DMS79 (cell line): ENCODE data around the gene MYO10.
"Not testable (repeated sequence)": the region's sequence is repeated elsewhere in the genome, so short reads cannot be mapped to it uniquely, and the experiment has no call there.

Experiments
- DNase-seq: peaks from one replicate; lab custom pipeline; 2025; lab: John Stamatoyannopoulos, UW

MYO10 gene

DNA sequence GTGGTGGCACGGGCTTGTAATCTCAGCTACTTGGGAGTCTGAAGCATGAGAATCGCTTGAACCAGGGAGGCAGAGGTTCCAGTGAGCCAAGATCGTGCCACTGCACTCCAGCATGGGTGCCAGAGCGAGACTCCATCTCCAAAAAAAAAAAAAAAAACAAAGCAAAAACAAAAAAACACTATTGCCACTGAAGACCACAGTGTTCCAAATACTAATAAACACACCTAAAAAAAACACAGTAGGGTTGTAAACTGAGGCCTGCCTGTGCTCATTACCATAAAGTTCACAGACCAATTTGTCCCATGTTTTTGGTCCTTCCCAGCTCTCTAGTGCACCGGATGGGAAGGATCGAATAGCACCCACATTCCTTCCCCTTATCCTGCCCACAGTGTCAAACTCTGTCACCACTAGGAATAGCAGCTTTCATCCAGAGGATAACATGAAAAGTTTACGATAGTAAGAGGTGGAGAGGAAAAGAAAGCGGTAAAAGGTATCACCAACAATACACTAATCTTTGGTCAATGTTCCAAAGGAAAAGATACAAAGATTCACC lies 49.2 kb downstream of the MYO10 start:
- no peak for DNase-seq

DNA sequence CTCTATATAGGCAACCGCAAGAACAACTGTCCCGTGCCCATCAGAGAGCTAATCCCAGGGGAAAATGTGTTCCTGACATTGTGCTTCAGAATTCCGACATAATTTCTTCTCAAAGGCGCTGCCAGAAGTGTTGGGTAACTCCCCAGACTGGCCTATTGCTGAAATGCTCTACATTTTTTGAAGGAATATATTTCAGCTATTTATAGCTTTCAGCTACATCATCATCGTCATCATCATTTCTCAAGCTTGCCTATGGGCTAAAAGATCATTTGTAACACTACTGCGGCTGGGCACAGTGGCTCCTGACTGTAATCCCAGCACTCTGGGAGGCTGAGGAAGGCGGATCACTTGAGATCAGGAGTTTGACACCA lies 49.7 kb downstream of the MYO10 start:
- no peak for DNase-seq

DNA sequence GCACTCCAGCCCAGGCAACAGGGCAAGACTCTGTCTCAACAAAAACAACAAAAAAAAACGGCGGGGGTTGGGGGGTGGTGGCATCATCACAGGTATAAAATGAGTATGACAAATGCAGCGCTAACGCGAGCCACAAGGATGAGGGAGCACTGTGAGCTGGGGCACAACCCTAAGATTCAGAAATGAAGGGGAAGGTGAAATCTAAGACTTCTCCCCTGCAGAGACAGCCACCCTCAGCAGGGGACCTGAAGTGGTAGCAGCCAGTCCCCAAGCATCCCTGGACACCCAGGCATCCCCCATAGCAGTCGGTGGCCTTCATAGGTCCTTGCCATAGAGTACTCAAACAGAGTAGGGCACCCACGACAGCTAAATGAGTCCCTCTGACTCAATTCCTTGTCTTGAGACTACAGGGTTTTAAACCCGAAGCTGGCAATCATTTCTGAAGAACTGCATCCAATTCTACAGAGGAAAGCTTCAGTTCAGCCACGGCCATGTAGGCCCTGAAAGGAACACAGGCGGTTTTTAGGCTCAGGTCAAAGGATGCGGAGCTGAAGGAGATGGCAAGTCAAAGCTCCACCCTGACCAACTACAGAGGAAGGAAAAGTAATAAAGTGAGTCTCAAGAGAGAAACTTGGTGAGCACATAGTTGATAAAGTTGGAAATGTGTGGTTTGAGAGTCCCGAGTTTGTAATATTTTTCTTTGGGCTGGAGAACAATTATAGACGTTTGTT lies 50.3 kb downstream of the MYO10 start:
- no peak for DNase-seq

DNA sequence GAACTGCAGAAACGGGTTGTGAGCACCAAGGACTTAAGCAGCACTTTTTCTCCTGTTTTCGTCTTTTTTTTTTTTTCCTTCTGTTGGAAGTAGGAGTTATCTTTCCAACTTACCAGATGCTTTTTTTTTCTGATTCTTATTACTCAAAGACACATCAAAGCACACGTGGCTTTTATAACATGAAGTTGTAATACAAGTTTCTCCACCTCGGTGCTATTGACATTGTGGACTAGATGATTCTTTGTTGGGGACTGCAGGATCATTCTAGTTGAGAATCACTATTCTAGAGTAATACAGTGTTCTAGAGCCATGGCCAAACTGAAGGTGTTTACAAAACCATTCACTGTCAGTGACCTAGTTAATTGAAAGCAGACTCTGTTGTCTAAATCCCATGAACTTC lies 51.5 kb downstream of the MYO10 start:
- DNase-seq: no peak

DNA sequence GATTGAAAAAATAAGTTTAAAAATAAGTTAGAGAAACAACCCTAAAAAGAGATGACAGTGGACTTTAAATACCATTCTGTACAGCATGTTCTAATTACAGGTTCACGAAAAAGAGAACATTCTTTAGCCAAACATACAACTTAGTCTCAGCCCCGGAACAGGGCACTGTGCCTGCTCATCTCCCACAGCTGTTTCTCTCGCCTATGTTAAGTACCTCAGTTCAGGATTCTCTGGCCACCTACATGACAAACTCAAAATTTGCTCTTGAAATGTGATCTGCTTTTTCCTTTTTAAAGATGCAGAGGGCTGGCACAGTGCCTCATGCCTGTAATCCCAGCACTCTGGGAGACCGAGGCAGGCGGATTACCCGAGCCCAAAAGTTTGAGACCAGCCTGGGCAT lies 52.3 kb downstream of the MYO10 start:
- DNase-seq: no peak

DNA sequence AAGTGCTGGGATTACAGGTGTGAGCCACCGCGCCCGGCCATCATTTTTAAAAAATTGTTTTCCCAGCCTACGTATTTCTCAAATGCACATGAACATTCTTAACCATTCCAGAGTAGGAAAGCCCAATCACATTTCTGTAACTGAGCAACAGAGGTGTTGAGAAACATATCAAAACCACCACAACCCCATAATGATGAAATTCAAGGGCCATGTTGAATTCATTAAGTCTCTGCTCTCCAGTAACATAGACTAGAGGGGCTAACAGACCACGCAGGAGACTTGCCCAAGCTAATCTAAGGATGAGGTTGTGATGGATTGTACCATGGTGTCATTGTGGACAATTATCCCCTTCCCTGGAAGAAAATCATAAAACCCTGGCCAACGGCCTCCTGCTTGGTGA lies 52.9 kb downstream of the MYO10 start:
- DNase-seq: no peak

DNA sequence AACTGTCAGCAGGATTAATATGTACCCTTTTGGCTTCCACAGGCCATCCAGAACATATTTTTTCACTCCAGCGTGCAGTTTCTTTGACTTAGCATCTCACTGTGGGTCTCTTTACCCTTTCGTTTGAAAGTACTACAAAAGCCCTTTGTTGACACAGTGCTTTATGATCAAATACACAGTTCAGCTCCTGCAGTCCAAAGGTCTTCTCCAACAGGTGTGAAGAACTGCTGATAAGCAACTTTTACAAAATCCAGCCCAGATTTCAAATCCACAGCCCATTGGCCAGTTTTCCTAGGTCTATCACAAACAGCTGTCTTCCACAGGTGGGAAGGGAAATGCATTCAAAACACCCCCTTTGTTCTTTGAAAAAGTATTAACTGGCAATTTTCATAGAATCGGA lies 54.8 kb downstream of the MYO10 start:
- DNase-seq: no peak

DNA sequence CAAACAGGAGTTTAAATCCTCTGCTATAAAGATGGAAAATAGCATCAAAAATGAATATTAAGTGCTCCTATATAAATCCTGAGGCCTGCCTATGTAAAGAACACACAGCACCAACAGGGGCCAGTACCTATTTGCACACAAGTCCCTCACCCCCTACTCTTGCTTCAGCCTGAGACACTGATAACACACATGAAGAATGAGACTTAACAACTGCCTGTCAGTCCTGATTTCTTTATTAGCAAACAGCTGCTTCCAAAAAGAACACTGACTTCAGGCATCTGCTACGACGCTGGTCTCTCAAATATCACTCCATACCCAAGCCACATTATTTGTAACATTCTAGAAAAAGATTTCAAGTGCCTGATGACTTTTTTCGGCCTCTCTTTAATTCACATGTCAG lies 55.5 kb downstream of the MYO10 start:
- no peak for DNase-seq

DNA sequence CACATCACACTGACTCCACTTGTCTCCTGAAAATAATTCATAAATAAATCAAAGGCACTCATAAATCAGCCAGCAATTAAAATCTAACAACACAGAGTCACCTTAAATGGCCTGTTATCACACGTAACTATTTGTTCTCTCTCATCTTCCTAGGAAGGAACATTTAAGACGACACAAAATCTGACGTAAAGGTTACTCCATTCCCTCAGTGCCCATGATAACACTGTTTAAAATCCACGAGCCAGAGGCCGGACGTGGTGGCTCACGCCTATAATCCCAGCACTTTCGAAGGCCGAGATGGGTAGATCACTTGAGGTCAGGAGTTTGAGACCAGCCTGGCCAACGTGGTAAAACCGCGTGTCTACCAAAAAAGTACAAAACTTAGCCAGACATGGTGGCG lies 56.4 kb downstream of the MYO10 start:
- no peak for DNase-seq

DNA sequence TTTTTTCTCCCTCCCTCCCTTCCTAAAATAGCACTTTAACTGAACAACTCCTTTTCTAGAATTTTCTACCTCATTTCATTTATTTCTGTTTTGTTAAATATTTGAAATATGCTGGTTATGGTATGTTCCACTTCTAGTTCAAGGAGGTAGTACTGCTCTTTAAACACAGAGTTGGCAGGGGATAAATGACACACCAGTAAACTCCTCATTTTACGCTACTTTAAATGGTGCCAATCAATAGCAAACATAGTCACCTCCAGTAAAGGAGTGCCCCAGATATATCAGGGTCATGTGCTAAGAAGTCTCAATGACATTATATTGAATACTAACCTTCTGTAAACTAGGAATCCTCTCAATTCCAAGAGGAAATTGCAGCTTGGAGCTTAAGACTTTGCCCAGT lies 56.9 kb downstream of the MYO10 start:
- no peak for DNase-seq

DNA sequence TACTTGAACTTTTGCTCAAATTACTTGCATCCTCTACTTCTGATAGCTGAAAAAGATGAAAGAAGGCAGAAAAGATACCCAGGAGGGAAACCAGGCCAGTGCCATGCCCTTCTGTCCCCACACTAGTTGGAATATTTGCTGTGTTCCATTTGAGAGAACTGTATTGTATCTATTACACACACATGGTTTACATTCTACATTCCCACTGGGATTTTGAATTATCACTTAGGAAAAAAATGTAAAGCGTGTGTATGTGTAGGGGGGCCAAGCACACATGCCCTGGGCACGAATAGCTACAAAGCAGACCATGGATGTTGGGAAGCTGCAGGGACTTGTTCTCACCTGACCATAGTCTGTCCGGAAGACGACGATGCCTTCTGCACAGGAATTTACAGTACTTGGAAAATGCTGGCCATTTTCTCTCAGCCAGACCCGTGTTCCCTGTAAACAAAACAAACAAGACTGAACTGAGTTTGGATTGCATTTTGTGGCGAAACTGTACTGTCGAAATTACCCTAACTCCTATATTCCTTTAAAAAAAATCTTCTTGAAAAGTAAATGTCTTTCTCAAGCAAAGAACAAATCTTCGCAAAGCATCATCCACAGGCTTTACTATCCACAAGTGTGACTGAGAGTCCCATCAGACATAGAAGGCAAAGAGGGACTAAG lies 58.7 kb downstream of the MYO10 start:
- no peak for DNase-seq

DNA sequence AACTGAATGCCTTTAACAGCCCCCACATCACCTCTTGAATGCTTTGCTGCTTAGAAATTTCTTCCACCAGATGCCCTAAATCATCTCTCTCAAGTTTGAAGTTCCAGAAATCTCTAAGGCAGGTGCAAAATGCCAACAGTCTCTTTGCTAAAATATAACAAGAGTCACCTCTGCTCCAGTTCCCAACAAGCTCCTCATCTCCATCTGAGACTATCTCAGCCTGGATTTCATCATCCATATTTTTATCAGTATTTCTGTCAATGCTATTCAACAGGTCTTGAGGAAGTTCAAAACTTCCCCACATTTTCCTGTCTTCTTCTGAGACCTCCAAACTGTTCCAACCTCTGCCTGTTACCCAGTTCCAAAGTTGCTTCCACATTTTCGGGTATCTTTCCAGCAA lies 61.7 kb downstream of the MYO10 start:
- not testable (repeated sequence) for DNase-seq

DNA sequence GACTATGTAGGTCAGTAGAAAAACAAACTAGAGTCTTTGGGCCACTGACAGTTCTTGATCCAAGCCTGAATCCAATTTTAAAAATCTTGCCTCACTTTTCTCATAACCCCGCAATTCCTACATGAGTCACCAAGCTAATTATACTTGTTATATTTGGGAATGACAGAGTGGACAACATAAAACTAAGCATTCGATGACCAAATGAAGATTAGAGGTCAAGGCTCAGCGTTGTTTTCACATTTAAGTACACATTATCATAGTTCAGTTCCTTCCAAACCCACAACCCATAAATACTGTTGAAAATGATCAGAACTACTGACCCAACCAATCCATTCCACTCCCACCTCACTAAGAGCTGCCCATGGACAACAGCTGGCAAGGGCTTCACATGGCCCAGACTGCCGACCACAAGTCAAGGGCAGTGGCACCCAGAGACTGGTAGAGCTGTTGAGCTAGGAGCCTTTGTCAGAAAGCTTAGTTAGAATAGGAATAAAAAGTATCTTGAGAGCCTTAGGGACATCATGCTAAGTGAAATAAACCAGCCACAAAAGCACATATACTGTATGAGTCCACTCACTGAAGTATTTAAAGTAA lies 64.2 kb downstream of the MYO10 start:
- DNase-seq: no peak

DNA sequence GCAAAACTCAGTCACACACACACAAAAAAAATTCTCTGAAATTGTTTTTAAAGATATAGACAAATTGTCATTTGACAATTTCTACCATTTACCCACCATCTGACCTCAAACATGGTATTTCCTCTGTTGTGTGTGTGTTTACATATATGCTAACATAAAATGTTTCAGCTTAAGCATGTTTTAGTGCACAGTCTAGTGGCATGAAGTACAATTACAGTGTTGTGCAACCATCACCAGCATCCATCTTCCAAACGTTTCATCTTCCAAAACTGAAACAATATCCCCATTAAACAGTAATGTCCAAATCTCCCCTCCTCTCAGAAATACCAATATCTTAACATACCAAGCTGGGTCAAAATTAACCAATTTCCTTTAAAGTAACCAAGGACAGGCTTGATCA lies 65.2 kb downstream of the MYO10 start:
- no peak for DNase-seq

DNA sequence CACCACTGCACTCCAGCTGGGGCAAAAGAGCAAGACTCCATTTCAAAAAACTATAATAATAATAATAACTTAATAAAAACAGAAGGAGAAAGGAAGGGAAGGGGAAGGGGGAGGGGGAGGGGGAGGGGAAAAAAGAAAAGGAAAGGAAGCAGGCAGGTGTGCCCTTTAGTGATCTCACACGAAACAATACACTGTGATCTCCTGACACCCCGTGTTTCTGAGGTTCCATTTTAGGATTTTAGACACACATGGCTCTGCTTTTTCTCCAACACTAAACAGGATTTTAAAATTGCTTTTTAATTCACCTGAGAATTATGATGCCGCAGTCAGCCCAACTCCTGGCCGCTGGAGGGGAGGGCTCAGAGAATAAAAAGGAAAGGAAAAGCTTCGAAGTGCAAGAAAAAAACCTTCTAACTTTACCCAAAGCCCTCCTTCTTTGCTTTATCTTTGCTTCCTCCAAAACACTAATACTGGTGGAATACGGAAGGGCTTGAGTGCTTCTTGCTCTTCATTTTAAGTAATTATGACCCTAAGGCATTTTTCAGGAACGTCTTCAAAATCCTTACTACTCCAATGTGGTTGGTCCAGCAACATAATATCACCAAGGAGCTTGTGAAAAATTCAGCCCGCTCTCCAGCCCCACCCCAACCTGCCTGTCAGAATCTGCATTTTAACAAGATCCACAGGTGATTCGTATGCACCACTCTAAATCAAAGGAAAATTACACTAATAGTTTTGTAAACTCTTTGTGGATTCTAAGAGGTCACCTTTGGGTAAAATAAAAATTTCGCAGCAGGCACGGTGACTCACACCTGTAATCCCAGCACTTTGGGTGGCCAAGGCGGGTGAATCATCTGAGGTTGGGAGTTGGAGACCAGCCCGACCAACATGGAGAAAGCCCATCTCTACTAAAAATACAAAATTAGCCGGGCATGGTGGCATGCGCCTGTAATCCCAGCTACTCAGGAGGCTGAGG lies 66.0 kb downstream of the MYO10 start:
- DNase-seq: no peak

DNA sequence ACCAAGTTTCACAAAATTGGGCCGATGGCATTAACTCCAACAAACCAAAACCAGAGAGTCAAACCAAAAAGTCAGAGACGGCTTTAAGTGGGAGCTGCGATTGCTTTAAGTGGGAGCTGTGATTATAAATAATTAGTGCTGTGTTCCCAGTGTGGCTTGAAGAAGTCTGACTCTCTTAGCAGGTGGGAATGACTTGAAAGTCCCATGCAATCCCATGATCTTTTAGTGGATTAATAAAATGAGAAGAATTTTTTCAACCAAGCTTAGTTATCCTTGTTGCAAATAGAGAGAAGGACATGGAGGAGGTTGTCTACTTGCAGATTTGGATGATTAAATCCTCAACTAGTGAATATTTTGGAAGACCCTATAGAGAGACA lies 68.5 kb downstream of the MYO10 start:
- no peak for DNase-seq

DNA sequence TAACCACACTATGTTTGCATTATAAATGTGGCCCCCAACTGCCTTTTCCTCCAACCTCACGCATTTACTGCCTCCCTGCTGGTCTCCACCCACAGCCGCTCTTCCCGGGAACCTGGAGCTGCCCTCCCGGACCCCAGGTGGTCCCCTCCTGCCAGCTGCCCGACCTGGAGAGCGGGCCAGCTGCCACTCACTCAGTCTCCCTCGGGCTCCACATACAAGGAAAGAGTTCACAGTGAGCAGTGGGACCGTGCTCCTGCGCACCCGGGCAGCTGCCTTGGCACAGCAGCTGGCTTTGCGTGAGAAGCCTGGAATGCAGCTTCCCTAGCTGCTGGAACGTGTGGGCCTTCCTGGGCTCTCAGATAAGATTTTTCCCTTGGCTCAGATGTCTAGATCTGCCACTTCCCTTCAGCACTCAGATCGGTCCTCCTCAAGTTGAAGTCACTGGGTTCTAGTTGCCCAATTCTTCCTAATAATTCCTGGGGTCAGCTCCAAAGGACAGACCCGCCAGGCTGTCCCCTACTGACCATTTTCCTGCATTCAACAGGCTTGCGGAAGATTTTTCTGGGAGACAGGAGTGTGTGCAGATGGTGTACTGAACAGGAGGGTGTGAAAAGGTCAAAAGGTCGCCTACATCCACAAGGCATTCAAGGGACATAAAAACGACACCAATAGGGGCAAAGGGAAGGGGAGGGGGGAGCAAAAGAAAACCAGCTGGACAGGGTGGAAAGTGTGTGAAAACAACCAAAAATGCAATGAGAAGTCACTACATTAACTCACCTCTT lies 69.1 kb downstream of the MYO10 start:
- DNase-seq: no peak

DNA sequence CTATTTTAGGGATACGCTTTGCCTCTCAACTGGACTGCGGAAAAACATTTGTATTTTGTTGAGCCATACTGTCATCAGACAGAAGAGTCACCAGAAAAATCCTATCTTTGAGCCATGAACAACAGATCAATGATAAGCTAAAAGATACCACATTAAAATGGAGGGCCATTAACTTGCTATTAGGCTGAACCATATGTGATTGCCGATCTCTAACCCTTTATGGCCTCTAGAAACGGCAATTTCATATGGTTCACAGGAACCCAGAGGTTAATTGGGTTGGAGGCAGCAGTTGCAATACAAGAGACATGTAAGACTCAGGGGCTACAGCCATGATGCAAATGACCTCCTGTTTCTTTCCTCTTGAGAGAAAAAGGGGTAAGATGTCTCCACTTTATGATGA lies 69.8 kb downstream of the MYO10 start:
- no peak for DNase-seq

DNA sequence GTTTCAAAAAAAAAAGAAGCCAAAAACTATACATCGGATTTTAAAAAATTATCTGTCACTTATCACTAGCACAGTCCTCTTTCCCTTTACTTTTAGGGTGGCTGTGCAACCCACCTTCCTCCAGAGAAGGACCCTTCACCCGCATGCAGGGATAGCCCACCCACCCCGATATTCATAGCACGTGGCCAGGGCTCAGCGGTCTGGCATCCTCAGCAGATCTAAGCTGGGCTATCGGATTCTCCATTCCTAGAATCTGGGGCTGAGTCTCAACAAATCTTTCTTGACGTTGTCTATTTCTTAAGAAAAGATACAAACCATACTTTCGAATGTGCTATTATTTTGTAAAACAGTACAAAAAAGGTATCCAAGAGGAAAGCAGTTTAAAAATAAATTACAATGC lies 70.9 kb downstream of the MYO10 start:
- no peak for DNase-seq

DNA sequence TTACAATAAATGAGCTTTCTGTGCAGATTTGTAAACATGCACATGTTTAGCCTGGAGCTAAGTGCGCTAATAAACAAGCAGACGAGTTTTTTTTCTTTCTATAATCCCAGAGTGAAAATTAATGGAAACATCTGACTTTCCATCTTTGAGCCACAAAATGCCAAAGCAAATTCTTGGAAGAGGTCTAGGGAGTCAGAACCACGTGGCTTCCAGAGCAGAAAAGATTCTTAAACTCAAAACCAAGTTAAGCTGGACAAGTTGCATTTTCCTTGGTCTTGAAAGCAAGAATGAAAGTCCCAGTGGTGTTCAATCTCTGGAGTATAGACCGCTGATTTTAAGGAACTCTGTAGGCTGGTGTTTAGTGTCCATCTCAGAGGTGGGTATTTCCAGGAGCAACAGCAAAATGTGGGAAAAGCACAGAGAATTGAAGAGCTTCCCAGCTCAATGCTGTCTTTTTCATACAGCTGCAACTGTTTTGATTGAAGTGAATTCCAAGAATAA lies 71.4 kb downstream of the MYO10 start:
- no peak for DNase-seq

DNA sequence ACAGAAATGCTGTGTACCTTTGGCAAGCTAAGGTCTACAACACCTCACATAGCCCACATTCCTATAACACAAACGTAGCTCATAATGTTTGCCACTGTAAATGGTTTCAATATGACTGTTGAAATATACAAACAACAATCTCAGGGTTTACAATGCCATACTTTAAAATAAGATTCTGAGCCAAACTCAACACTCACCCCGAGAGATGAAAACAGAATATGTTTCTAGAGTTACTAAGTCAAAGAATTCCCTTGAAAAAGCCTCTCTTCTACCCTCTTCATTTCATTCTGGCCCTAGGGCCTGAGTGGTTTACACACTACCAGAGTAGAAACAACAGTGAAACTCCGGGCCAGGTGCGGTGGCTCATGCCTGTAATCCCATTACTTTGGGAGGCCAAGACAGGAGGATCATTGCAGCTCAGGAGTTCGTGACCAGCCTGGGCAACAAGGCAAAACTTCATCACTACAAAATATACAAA lies 72.6 kb downstream of the MYO10 start:
- DNase-seq: no peak
